Fibroblast of skin of back (primary cell): ENCODE results near the gene LSM4.
"Not testable (repeated sequence)": the region's sequence is repeated elsewhere in the genome, so short reads cannot be mapped to it uniquely, and the experiment has no call there.

Experiments used
- DNase-seq: peaks from one replicate; pipeline ENCODE4 v3.0.0-alpha.2; 2013

The LSM4 gene

DNA sequence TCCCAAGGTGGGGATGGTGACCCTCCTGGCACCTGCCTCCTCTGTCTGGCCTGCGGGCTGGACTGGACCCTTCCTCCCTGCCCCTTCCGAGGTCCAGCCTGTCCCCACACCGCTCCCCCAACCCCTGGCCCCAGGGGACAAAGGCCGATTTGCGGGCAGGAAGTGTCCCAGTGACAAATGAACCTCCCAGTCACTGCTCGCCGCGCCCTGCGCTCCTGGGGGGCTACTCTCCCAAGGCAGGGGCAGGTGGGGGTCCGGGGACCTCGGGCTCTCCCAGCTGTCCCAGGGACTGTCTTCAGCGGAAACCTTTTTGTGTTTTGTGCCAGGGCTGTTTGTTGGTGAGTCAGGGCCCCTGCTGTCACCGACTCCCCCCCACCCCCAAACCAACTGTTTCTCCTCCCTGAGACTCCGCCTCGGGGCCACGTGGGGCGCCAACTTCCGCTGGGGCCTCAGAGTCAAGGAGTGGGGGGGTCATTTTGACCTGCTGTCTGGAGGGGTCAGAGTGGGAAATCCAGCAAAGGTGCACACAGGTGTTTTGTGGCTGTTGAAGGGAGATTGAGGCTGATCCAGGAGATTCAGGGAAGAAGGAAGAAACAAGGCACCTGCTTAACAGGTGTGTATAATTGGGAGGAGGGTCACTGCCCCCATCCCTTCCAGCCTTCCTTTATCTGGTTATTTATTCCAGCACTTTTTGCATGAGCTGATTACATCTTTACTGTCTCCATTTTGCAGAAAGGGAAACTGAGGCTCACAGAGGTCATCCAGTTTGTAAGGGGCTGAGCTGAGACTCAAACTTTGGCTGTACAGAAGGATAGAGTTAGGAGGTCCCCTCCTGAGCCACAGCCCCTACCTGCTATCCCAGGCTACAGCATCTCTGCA, 18.4 kb upstream of the LSM4 start:
- peak; percentile 60 for DNase-seq

DNA sequence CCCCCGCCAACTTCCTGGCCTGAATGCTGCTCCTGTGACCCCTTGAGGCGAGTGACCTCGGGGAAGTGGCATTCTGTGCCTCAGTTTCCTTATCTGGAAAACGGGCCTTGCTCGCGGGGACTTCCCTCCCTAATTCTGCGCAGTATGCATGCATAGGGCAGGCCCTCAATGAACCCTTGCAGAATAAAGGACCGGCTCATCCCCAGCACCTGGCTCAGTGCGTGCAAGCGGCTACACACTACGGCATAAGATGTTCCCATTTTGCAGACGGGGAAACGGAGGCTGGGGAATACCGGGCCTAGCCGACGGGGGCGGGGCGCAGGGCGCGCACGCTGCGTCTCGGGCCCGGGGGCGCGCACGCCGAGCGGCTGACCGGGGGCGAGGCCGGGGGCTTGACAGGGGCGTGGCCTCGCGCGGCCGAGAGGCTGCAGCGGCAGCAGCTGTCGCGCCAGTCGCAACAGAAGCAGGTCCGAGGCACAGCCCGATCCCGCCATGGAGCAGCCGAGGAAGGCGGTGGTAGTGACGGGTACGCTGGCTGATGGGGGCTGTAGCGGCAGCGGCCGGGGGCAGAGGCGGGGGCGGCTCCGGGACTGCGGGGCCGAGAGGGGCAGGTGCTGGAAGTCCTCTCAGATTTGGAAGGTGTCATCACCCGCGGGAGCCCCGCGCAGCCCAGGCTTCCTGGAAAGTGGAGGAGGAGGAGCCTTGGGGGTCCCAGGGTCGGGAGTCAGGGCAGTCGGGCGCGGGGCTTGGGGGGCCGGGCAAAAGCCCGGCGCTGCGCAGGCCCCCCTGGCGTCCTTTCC, 17.5 kb upstream of the LSM4 start, which contains the start of gene PGPEP1:
PGPEP1 (plus strand) TSS at position 409 of the 800 bp plus-strand sequence; CDS start at position 493, 84 bp downstream.
- DNase-seq = peak; percentile 54

DNA sequence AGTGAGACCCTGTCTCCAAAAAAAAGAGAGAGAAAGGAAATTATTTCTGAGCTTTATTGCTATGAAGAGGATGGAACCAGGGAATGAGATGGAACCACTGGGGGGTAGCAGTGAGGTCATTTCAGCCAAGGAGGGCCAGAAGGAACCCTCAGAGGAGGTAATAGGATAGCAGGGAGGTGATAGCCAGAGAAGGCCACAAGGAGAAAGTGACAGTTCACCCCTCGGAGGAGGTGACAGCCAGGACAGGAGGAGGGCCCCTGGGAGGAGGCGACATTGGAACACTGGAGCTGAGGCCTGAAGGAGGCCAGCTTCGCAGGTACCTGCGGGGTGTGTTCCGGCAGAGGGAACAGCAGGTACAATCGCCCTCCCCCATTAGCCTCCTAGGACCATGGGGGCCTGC, 16.8 kb upstream of the LSM4 start:
- peak; percentile 44 for DNase-seq

DNA sequence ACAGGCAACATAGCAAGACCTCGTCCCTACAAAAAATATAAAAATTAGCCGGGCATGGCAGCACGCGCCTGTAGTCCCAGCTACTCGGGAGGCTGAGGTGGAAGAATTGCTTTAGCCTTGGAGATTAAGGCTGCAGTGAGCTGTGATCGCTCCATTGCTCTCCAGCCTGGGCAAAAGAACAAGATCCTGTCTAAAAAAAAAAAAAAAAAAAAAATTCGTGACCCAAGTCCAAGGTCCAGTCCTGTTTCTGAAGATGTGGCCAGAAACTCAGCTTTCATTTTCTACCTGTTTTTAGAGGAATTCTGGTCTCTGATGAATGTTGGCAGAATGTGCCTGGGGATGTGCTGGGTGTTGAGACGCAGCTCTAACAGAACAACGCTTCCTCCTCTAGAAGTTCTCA, 15.7 kb upstream of the LSM4 start:
- DNase-seq = no peak

DNA sequence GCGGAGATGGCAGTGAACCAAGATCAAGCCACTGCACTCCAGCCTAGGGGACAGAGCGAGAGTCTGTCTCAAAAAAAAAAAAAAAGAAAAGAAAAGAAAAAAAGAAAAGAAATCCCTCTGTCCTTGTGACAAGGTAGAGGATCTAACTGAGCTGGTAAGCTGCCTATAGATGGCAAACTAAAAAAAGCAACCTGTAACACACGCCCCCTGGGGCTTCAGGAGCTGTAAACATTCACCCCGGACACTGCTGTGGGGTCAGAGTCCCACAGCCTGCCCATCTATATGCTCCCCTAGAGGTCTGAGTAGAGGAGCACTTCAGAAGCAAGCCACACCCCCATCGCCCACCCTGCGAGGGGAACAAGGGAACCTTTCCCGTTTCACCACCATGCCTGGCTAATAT, 13.2 kb upstream of the LSM4 start:
- no peak for DNase-seq

DNA sequence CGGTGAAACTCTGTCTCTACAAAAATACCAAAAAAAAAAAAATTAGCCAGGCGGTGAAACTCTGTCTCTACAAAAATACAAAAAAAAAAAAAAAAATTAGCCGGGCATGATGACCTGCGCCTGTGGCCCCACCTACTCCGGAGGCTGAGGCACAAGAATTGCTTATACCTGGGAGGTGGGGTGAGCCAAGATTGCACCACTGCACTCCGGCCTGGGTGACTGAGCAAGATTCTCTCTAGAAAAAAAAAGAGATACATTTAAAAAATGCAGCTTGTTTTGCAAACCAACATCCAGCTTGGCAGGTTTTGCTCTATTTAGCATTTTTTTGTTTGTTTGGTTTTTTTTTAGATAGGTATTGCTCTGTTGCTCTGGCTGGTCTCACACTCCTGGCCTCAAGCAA, 10.8 kb upstream of the LSM4 start:
- no peak for DNase-seq

DNA sequence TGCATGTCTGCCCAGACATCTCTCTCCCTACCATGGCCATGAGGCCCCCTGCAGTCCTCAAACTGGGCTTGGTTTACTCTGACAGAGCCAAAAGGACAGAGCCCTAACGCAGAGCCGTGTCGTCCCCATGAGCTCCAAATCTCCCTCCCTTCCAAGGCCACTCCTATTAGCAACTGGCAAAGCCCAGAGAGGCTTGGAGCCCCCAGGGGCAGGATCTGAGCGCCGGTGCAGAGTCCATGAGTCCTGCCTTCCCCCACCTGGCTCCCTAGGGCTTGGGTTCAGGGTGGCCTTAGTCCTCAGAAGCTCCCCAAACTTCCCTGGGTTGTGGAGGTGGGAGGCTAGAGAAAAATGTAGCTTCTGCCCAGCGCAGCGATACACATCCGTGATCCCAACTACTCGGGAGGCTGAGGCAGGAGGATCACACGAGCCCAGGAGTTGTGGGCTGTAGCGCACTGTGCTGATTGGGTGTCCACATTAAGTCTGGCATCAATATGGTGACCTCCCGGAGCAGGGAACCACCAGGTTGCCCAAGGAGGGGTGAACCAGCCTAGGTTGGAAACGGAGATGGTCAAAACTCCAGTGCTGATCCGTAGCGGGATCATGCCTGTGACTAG, 10.1 kb upstream of the LSM4 start:
- DNase-seq = no peak

DNA sequence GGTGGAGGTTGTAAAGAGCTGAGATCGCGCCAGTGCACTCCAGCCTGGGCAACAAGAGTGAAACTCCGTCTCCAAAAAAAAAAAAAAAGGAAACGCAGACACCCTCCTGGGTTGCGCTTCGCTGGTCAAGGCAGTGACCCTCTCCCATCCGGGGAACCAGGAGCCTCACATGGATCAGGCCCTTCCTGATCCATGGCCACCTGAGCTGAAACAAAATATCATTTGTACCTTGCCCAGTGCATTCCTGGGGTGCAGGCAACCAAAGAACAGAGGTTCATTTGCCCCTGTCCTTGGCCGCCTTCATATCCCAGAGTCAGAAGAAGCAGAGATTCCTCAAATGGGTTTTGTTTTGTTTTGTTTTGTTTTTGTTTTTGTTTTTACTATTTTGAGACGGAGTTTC, 8.0 kb upstream of the LSM4 start:
- DNase-seq = no peak

DNA sequence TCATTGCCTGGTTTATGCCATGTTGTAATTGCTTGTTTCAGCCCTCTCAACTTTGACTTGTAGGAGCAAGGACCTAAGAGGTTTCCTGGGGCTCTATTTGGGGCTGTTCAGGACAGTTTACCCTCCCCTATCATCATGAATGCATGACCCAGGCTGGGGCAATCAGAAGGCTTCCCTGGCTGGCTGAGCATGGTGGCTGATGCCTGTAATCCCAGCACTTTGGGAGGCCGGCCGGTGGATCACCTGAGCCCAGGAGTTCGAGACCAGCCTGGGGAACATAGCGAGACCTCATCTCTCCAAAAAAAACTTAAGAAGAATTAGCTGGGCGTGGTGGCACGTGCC, 6.1 kb upstream of the LSM4 start:
- no peak for DNase-seq

DNA sequence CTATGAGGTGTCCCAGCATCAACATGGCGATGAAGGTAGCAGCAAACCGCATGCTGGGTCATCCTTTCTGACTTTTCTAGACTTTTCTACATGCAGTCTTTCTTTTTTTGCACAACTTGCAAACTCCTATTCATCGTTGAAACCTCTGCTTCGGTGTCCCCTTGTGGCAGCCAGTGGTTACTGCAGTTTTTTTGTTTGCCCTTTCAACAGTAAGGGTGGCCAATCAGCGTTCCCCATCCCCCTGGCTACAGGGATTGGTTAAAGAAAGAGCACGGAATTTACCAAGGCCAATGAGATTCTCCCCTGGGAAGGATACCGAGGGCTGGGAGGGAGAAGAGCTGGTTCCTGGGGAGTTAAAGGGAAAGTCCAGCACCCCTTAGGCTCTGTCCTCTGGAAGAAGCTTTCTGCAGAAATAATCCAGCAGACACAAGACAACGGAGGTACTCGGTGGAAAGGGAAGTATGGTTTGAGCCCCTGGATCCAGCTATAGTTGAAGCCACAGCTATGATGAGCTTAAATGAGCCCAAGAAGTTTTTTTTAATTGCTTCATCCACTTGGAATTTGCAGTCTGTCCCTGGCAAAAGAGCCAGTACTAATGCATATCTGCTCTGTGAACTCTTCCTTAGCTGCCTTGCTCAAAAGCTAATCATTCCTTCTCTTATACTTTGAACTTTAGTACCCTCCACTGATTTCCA, 5.6 kb upstream of the LSM4 start:
- DNase-seq = peak; percentile 99

DNA sequence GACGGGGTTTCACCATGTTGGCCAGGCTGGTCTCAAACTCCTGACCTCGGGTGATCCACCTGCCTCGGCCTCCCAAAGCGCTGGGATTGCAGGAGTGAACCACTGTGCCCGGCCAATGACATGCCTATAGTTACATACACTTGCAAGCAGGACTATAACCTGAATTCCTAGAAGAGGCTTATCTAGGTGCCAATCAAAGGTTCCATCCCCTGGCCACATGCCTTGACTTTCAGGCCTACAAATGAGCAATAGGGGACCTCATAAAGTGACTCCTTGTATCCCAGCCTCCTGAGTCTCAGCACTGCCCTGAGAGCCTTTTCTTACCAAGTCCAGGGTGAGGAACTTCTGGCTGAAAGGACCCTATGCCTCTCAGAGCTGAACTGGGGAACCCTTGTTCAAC, 3.9 kb upstream of the LSM4 start:
- no peak for DNase-seq

DNA sequence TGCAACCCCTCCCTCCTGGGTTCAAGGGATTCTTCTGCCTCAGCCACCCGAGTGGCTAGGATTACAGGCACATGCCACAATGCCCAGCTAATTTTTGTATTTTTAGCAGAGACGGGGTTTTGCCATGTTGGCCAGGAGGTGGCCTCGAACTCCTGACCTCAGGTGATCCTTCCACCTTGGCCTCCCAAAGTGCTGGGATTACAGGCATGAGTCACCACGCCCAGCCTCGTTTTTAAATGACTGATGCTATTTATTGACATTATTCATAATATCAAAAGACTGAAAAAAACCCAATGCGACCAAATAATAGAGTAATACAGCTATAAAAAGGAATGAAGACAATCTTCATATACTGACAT, 1.5 kb upstream of the LSM4 start:
- DNase-seq = not testable (repeated sequence)

DNA sequence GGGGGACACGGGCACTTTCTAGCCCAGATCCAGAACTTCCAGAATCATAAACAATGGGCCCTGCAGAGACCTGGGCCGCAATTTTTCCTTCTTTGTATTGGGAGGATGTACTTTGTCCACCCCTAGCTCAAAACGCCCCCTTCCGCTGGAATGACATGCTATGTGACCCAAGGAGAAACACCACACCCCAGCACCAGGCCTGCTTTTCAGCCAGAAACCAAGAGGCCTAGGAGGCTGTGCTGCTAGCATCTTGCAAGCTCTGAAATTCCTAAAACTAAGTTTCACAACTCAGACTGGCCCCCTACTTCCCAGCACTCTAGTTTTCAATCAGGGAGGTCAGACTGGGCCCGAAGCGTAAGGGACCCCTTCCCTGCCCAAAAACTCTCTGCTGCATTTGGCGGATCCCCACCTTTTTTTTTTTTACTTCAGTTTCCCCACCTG, 538 bp downstream of the LSM4 start:
- peak; percentile 83 for DNase-seq

DNA sequence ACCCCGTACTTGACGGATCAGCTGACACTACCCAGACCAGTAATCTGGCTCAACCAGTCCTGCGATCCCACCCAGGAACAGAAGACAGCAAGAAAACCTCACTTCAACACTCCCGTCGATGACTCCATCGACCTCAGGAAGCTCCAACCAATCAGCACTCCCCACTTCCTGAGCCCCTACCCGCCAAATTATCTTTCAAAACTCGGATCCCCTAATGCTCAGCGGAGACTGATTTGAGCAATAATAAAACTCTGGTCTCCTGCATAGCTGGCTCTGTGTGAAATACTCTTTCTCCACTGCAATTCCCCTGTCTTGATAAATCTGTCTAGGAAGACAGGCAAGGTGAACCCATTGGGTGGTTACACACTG, 1.2 kb downstream of the LSM4 start:
- DNase-seq = peak; percentile 44

DNA sequence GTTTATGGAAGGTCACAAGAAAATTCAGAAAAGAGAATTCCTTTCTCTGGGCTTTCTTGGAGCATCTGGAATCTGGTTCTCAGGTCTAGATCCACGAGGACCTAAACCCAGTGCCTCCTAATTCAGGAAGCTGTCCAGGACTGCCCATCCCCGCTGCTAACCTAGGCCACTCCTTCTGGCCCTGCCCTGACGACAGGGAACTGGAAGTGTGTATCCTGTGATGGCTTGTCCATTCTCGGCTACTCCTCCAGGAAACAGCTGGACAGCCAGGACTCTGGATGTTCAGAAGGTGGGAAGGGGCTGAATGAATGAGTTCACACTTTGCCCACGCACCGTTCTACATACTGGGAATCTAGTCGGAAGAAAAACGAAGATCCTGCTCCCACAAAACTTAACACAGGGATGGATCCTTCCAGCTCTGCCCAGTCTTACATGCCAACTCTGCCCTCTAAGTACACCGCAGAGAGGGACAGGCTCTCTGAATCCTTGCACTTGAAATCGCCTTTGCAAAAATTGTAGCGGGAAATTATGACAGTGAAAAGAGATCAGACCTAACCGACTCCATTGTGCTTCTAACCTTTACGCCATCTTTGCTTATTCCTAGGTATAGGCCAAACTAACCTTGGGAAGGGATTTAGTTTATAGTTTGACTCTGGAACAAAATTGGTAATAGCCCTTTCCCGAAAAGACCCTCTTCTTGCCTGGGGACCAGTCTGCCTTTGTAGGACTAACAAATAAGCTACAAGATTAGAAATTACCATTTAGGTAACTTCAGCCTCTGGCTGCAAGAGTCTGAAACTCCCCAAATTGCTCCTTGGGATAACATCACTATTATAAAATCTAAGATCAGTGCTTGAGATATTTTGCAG, 1.8 kb downstream of the LSM4 start:
- no peak for DNase-seq

DNA sequence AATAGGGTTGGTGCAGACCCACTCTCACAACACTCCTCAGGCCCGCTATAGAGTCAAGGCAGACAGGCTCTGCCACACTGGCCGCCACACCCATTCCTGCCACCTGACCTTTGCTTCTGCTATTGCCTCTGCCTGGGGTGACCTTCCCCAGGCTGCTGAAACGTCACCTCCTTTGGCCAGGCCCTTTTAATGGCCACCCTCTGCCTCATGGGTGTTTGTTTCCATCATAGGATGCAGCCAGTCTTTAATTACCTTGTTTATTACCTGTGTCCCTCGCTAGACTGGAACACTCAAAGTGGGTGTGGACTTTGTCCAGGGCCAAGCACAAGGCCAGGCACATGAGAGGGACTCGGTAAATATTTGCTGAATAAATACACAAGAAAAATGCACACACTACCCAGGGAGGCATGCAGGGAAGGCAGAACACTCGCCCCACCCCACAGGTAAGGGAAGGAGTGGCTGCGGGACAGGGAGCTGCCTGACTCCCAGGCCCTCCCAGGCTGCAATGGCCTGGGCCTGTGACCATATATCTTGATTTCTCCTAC, 3.2 kb downstream of the LSM4 start:
- DNase-seq = no peak

DNA sequence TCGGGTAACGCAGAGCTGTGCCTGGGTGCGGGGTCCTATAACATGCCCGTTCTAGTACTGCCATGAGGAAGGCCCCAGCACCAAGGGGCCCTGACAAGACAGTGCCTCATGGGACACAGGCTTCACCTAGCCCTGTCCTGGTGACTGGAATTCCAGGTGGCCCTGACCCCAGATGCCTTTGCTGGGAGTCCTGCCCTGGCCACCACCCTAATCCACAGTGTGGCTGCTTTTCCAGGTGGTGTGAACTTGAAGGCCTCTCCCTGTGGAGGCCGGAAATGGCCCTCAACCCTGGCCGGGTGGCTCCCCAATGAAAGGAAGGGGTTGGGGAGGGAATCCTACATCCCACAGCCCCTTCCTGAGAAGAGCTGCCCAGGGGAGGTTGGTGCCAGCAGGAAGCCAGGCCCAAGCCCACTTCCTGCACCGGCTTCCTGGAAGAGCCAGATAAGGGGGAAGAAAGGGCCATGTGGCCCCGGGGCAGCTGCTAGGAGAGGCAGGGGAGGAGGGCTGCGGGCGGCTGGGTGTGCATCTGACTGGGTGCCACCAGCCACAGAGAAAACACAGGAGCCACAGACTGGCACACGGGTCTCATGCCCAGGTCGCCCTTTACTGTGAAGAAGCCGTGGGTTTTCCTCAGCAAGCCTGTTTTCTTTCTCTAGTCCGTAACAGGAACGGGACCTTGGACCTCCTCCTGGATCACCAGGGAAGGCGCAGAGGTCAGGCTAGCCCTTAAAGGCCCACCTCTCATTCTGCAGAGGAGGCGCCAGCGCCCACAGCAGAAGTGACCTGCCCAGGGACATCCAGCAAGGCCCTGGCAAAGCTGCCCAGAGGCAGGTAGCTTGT, 4.7 kb downstream of the LSM4 start:
- no peak for DNase-seq

DNA sequence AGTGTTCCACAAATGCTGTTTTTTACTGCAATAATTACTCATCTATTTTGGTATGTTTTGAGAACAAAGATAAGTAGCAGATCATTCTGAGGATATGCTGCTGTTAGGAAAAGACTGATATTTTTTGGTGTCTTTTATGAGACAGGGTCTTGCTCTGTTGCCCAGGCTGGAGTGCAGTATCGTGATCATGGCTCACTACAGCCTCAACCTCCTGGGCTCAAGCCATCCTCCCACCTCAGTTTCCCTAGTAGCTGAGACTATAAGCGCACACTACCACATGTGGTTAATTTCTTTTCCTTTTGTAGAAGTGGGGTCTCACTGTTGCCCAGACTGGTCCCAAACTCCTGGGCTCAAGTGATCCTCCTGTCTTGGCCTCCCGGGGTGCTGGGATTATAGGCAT, 9.5 kb downstream of the LSM4 start:
- DNase-seq = no peak

DNA sequence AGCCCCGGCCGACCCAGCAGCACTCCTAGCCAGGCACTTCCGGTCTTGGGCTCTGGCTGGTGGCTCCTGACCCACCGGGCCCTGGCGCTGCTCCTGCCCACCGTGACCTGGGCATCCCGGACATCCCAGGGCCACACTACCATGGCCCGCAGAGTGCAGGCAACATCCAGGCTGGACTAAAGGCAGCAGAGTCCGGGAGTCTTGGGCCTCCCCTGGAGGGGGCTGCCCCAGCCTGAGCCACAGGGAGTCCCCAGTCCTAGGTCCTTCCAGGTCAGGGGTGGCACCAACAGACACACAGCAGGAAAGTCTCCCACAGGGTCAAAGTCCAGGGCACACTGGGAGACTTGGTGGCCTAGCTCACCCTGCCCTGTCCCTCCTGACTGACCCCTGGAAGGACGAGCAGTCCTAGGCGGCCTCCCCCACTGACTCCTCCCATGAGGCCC, 10.8 kb downstream of the LSM4 start:
- DNase-seq = no peak

DNA sequence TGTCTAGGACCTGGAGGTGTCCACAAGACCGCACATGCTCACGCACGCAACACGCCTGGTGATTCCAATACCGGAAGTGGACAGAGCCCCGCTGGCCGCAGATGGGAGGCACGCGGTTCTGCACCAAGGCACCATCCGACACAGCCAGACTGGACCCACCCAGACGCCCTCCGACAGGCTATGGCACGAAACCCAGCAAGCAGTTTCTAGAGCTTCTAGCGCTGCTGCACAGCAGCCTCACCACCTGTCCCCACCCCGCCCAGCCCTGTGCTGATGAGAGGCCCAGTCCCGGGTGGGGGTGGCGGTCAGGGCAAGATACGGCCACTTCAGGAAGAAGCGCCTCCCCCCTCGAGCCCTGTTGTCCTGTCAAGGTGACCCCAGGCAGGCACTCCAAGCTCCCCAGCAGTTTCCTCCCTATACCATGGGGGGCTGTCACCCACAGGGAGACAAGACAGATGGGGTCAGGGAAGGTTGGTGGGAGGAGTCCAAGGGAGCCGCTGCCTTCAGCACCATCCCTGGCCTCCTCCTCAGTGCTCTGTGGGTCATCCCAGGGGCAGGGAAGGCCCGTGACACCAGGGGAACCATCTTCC, 11.3 kb downstream of the LSM4 start:
- no peak for DNase-seq
